Measurements from ENCODE around the gene GCAT.

DNA sequence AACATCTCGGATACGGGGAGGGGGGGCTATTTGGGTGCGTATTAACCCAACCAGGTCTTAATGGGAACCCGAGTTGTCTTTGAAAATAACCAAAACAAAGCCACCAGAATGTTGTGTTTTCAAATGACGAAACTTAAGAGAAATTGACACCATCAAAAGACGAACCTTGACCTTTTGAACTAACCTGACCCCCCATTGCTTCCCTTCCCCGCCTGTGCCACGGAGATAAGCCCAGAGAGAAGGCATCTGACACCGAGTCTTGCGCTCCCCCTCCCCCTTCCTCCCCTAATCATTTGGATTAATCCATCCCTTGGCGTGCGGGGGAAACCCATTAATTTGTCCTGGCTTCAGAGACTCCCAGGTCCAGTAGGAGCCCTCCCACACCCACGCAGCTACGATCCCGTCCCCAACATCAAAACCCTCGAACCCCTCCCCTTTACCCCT is 4.5 kb upstream of the GCAT start:
- no peak for TF ChIP-seq EP300 (IDR thresholded peaks at IDR 0.05)
- TF ChIP-seq, protein P1, sequence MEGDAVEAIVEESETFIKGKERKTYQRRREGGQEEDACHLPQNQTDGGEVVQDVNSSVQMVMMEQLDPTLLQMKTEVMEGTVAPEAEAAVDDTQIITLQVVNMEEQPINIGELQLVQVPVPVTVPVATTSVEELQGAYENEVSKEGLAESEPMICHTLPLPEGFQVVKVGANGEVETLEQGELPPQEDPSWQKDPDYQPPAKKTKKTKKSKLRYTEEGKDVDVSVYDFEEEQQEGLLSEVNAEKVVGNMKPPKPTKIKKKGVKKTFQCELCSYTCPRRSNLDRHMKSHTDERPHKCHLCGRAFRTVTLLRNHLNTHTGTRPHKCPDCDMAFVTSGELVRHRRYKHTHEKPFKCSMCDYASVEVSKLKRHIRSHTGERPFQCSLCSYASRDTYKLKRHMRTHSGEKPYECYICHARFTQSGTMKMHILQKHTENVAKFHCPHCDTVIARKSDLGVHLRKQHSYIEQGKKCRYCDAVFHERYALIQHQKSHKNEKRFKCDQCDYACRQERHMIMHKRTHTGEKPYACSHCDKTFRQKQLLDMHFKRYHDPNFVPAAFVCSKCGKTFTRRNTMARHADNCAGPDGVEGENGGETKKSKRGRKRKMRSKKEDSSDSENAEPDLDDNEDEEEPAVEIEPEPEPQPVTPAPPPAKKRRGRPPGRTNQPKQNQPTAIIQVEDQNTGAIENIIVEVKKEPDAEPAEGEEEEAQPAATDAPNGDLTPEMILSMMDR (IDR thresholded peaks at IDR 0.05): no peak
